NCI-H2196 (cell line): ENCODE measurements around the gene GPR75.

Experiments
- DNase-seq: peaks from one replicate; lab custom pipeline; 2025; ENCODE audit not compliant: unreplicated experiment; lab: John Stamatoyannopoulos, UW

The GPR75 gene

GRCh38 chr2:53859206-53860181 is at the start of gene GPR75:
TSS of gene GPR75 (minus strand) at chr2:53859967. CDS start at chr2:53854756, 5,211 bp downstream.
- DNase-seq = no peak

GRCh38 chr2:53907582-53907981 is 47.8 kb upstream of the GPR75 start:
- no peak for DNase-seq

GRCh38 chr2:53905396-53905795 is 45.6 kb upstream of the GPR75 start:
- DNase-seq = no peak

GRCh38 chr2:53903011-53903410 is 43.2 kb upstream of the GPR75 start:
- no peak for DNase-seq

GRCh38 chr2:53901192-53901591 is 41.4 kb upstream of the GPR75 start:
- no peak for DNase-seq

GRCh38 chr2:53896864-53897263 is 37.1 kb upstream of the GPR75 start:
- DNase-seq = no peak

GRCh38 chr2:53886406-53887280 is 26.9 kb upstream of the GPR75 start:
- DNase-seq = no peak

GRCh38 chr2:53884883-53885282 is 25.1 kb upstream of the GPR75 start:
- no peak for DNase-seq

- no peak for DNase-seq
These were observed 22.2 kb upstream of the GPR75 start for GRCh38 chr2:53881986-53882385.

- no peak for DNase-seq
These were observed 21.6 kb upstream of the GPR75 start for GRCh38 chr2:53881360-53881759.

- DNase-seq = no peak
These were observed 21.0 kb upstream of the GPR75 start for GRCh38 chr2:53880756-53881155.

- no peak for DNase-seq
These were observed 17.8 kb upstream of the GPR75 start for GRCh38 chr2:53877556-53877955.

GRCh38 chr2:53877112-53877511 is 17.3 kb upstream of the GPR75 start:
- no peak for DNase-seq

- no peak for DNase-seq
These were observed 14.7 kb upstream of the GPR75 start for GRCh38 chr2:53874401-53874950.

- no peak for DNase-seq
These were observed 8.0 kb upstream of the GPR75 start for GRCh38 chr2:53867773-53868172.

GRCh38 chr2:53867169-53867568 is 7.4 kb upstream of the GPR75 start:
- DNase-seq = no peak

- no peak for DNase-seq
These were observed 6.2 kb upstream of the GPR75 start for GRCh38 chr2:53865962-53866361.

- DNase-seq = no peak
These were observed 5.5 kb upstream of the GPR75 start for GRCh38 chr2:53865264-53865663.

GRCh38 chr2:53863538-53864227 is 3.9 kb upstream of the GPR75 start:
- no peak for DNase-seq

- DNase-seq = no peak
These were observed 2.1 kb upstream of the GPR75 start for GRCh38 chr2:53861824-53862223.

GRCh38 chr2:53856272-53856671 is 3.5 kb downstream of the GPR75 start:
- DNase-seq = no peak
